ENCODE results near the gene LRRK2. TPM values are rescaled to one million over a fixed set of nuclear protein-coding genes. Genes with fewer than 3 reads are reported as not detected.

LRRK2 gene
- total RNA-seq, 1 experiment from 2014 or later: 0.33 TPM

GRCh38 chr12:40216516-40217288 is 8.1 kb upstream of the LRRK2 start:
- Histone ChIP-seq H3K4me2 (ENCODE audit: low read length) (no peak overlapping the region), H3K9me3 (ENCODE audit: low read length) (no peaks in the 10 kb centered on the region), H3K4me3 (ENCODE audit: low read length) (no peak overlapping the region), H4K20me1 (ENCODE audit: low read length) (no peaks in the 10 kb centered on the region), H3K27ac (ENCODE audit: low read length) (no peak overlapping the region), H2AFZ (ENCODE audit: low read length) (no peak overlapping the region), H3K9ac (ENCODE audit: low read length) (no peak overlapping the region), H3F3A (ENCODE audit: low read length, unreplicated experiment) (no peaks in the 10 kb centered on the region), H3K36me3 (ENCODE audit: low read depth, low read length) (no peaks in the 10 kb centered on the region), H3K79me2 (ENCODE audit: low read length) (no peaks in the 10 kb centered on the region), H3K9me2 (replicated peaks; ENCODE audit: low read length) (no peaks in the 10 kb centered on the region), H3K27me3 (ENCODE audit: low read length) (0 out of 2 replicates have a peak, but pooled peaks cover 9% of the 10 kb centered on the region), H3K4me1 (ENCODE audit: insufficient read depth, low read length) (0 out of 2 replicates have a peak, but pooled peaks cover 5% of the 10 kb centered on the region)
- DNase-seq (no peak), ATAC-seq (no peak)
- BruUV-seq (replicated peaks): no TSS peak
- ChIA-PET CTCF (no interaction called here), POLR2A (ENCODE audit: unreplicated experiment) (no interaction called here)
- TF ChIP-seq EZH2phosphoT487 (IDR thresholded peaks at IDR 0.05; ENCODE audit: borderline replicate concordance, low read length) (no peak), EZH2 (IDR thresholded peaks at IDR 0.05; ENCODE audit: low read length, unreplicated experiment) (no peak), CTCF (conservative IDR thresholded peaks at IDR 0.05; ENCODE audit: low read depth, low read length) (no peak)
- intact Hi-C loops (cut with micrococcal nuclease): no loop called here

- no peaks in the 10 kb centered on the region for H3K9me3 ChIP-seq (ENCODE audit: low read length)
- DNase-seq (no peak), ATAC-seq (no peak)
- H3K4me2 ChIP-seq (ENCODE audit: low read length): no peak overlapping the region
- ChIA-PET POLR2A (ENCODE audit: unreplicated experiment) (no interaction called here), CTCF (no interaction called here)
- no peak overlapping the region for H3K4me3 ChIP-seq (ENCODE audit: low read length)
- intact Hi-C loops (cut with micrococcal nuclease): no loop called here
- 0 out of 2 replicates have a peak, but pooled peaks cover 5% of the 10 kb centered on the region for H3K4me1 ChIP-seq (ENCODE audit: insufficient read depth, low read length)
- TF ChIP-seq EZH2phosphoT487 (IDR thresholded peaks at IDR 0.05; ENCODE audit: borderline replicate concordance, low read length) (no peak), CTCF (conservative IDR thresholded peaks at IDR 0.05; ENCODE audit: low read depth, low read length) (no peak), EZH2 (IDR thresholded peaks at IDR 0.05; ENCODE audit: low read length, unreplicated experiment) (no peak)
- no peaks in the 10 kb centered on the region for H3K9me2 ChIP-seq (replicated peaks; ENCODE audit: low read length)
- BruUV-seq (replicated peaks): no TSS peak
- H2AFZ ChIP-seq (ENCODE audit: low read length): no peak overlapping the region
- H3K9ac ChIP-seq (ENCODE audit: low read length): no peak overlapping the region
- peaks cover 16% of the 10 kb centered on the region; the same call in 1 of the 2 replicates for H3K27me3 ChIP-seq (ENCODE audit: low read length)
- no peaks in the 10 kb centered on the region for H3K79me2 ChIP-seq (ENCODE audit: low read length)
- no peaks in the 10 kb centered on the region for H4K20me1 ChIP-seq (ENCODE audit: low read length)
- no peak overlapping the region for H3K27ac ChIP-seq (ENCODE audit: low read length)
- H3K36me3 ChIP-seq (ENCODE audit: low read depth, low read length): no peaks in the 10 kb centered on the region
- no peaks in the 10 kb centered on the region for H3F3A ChIP-seq (ENCODE audit: low read length, unreplicated experiment)
Observed at GRCh38 chr12:40219760-40220159, 5.0 kb upstream of the LRRK2 start.

DNA sequence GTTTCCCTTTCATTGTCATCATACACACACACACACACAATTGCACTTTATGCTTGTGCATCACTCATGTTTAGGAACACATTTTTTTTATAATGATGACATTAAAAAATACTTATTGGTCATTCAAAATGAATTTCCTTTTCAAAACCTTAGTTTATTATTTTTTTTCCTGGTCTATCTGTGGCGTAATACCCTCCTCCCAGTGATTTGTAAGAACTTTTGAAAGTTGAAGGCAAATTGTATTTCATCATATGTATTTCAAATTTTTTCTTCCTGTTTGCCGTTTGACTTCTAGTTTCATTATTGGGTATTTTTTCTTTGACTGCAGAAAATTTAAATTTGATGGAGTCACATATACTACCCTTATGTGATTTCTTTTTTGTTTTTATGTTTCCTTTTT is 2.5 kb upstream of the LRRK2 start:
- CTCF ChIA-PET: no interaction called here

More for the DNA sequence above, 2.5 kb upstream of the LRRK2 start:
- POLR2A ChIA-PET (ENCODE audit: unreplicated experiment): no interaction called here
- no peaks in the 10 kb centered on the region for H3K9me2 ChIP-seq (replicated peaks; ENCODE audit: low read length)
- H3K4me2 ChIP-seq (ENCODE audit: low read length): no peak overlapping the region
- H3K27me3 ChIP-seq (ENCODE audit: low read length): peaks cover 13% of the 10 kb centered on the region
- no peaks in the 10 kb centered on the region for H4K20me1 ChIP-seq (ENCODE audit: low read length)
- no peak for DNase-seq
- no peak for TF ChIP-seq EZH2phosphoT487 (IDR thresholded peaks at IDR 0.05; ENCODE audit: borderline replicate concordance, low read length)
- no peak for ATAC-seq
- no peak overlapping the region for H2AFZ ChIP-seq (ENCODE audit: low read length)
- no peaks in the 10 kb centered on the region for H3K79me2 ChIP-seq (ENCODE audit: low read length)
- no peak overlapping the region for H3K9ac ChIP-seq (ENCODE audit: low read length)
- no peaks in the 10 kb centered on the region for H3F3A ChIP-seq (ENCODE audit: low read length, unreplicated experiment)
- H3K4me3 ChIP-seq (ENCODE audit: low read length): no peak overlapping the region
- no peaks in the 10 kb centered on the region for H3K9me3 ChIP-seq (ENCODE audit: low read length)
- H3K27ac ChIP-seq (ENCODE audit: low read length): no peak overlapping the region
- BruUV-seq (replicated peaks): no TSS peak
- H3K36me3 ChIP-seq (ENCODE audit: low read depth, low read length): no peaks in the 10 kb centered on the region
- no peaks in the 10 kb centered on the region for H3K4me1 ChIP-seq (ENCODE audit: insufficient read depth, low read length)
- intact Hi-C loops (cut with micrococcal nuclease): no loop called here
